Fibroblast of the aortic adventitia (primary cell): Measurements from ENCODE around the gene GDE1. TPM values are rescaled to one million over a fixed set of nuclear protein-coding genes. Genes with fewer than 3 reads are reported as not detected.

Source experiments
- DNase-seq: peaks from one replicate; pipeline ENCODE4 v3.0.0-alpha.2; 2010; ENCODE audit warnings: low read depth
- H3K4me3 ChIP-seq: 2 replicates; pipeline ENCODE4 v1.5.1; 2011; ENCODE audit warnings: low read depth, mild to moderate bottlenecking, control low read depth, low read length, moderate library complexity
- total RNA-seq: library from RNA; depleted of rRNA; stranded (reverse); fragments of >200 nt; gene quantifications from 2 replicates; pipeline ENCODE4 v1.2.3, GENCODE V29; 2012; ENCODE audit warnings: low replicate concordance
- TF ChIP-seq, protein P1 (sequence below): IDR thresholded peaks from 2 replicates; pipeline ENCODE4 v1.5.1; 2011; ENCODE audit warnings: mild to moderate bottlenecking, low read length, control low read depth, inconsistent platforms; ENCODE audit not compliant: insufficient read depth

Gene GDE1
- total RNA-seq, 1 donor, result 59.9 TPM

DNA sequence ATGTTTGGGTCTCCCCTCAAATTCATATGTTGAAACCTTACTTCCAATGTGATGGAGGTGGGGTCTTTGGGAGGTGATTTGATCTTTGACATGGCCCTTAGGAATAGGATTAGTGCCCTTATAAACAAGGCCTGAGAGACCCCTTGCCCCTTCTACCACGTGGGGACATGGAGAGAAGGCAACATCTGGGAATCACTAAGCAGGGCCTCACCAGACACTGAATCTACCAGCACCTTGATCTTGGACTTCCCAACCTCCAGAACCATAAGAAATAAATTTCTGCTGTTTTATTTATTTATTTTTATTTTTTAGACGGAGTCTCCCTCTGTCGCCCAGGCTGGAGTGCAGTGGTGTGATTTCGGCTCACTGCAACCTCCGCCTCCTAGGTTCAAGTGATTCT, 40.1 kb downstream of the GDE1 start:
- TF ChIP-seq, protein P1, sequence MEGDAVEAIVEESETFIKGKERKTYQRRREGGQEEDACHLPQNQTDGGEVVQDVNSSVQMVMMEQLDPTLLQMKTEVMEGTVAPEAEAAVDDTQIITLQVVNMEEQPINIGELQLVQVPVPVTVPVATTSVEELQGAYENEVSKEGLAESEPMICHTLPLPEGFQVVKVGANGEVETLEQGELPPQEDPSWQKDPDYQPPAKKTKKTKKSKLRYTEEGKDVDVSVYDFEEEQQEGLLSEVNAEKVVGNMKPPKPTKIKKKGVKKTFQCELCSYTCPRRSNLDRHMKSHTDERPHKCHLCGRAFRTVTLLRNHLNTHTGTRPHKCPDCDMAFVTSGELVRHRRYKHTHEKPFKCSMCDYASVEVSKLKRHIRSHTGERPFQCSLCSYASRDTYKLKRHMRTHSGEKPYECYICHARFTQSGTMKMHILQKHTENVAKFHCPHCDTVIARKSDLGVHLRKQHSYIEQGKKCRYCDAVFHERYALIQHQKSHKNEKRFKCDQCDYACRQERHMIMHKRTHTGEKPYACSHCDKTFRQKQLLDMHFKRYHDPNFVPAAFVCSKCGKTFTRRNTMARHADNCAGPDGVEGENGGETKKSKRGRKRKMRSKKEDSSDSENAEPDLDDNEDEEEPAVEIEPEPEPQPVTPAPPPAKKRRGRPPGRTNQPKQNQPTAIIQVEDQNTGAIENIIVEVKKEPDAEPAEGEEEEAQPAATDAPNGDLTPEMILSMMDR, result no peak
- DNase-seq, result no peak
- no peak overlapping the region for H3K4me3 ChIP-seq

DNA sequence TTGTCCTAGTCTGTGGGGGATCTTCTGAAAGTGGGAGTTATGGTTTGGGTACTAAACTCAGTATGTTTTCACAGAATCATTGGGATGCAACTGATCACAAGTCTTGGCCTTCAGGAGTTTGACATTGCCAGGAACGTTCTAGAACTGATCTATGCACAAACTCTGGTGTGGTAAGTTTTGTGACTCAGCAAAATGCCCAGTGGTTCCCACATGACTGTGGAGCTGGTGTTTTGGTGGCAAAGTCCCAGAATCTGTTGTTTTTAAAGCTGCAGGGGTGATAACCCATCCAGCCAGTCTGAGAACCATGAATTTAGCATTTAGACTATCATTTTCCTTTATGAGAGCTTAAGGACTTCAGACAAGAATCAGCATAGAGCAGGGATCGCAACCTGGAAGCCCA, 40.6 kb downstream of the GDE1 start:
- TF ChIP-seq, protein P1, result no peak
- peak; percentile 8 for DNase-seq
- H3K4me3 ChIP-seq, result no peak overlapping the region

DNA sequence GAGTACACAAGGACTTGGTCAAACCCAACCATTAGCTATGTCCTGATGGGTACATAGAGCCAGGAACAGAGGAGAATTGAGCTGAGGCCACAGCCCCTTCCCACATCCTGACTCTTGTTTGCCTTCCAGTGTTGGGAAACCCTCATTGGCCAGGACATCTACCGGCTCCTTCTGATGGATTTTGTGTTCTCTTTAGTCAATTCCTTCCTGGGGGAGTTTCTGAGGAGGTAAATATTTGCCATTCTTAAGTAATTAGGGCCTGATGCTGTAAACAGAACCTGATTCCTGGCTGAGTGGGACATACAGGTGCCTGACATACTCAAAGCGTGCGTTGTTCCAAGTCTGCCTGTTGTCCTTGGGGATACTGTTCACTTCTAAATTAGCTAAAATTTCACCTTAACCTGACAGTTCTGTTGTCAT, 42.6 kb downstream of the GDE1 start:
- TF ChIP-seq, protein P1, result no peak
- H3K4me3 ChIP-seq, result no peak overlapping the region
- no peak for DNase-seq

DNA sequence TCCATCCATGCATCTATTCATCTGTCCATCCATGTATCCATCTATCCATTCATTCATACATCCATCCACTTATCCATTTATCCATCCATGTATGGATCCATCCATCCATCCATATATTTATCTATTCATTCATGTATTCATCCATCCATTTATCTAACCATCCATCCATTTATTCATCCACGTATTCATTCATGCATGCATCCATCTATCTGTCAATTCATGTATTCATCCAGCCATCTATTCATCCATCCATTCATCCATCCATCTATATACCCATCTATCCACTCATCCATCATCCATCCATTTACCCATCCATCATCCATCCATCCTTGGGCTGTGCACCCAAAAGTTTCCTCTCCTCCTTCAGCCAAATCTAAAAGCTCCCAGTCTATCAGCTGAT, 43.4 kb downstream of the GDE1 start:
- DNase-seq, result no peak
- TF ChIP-seq, protein P1, result no peak
- no peak overlapping the region for H3K4me3 ChIP-seq

DNA sequence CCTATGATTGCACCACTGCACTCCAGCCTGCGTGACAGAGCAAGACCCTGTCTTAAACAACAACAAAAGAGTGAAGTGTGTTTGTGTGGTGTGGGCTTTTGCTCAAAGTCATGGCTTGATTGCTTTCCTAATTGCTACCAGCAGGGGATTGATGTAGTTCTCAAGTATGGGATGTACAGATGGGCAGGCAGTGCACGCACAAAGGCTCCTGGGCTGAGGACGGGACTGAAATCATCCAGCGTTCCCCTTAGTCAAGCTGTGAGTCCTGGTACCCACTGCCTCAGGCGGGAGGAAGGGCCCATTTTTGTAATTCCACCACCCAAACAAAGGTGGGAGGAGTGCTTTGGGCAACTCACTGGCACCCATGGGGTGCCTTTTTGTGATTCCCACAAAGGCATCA, 47.3 kb downstream of the GDE1 start:
- no peak overlapping the region for H3K4me3 ChIP-seq
- TF ChIP-seq, protein P1, result no peak
- DNase-seq, result no peak

DNA sequence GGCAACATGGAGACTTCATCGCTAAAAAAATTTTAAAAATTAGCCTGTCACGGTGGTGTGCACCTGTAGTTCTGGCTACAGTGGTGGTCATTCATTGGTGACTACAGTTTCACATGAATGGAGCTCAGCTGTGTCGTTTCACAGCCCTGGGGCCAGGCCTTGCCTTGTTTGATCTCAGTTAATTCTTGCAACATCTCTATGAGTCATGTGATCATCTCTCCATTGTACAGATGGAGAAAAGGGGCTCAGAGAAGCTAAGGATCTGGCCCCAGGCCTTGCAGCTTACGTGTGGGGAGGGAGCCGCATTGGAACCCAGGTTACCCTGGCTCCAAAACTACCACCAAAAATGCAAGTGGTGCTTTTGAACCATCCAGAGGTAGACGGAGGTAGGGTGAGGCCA, 49.4 kb downstream of the GDE1 start:
- DNase-seq, result no peak
- H3K4me3 ChIP-seq, result no peak overlapping the region
- TF ChIP-seq, protein P1, result no peak

DNA sequence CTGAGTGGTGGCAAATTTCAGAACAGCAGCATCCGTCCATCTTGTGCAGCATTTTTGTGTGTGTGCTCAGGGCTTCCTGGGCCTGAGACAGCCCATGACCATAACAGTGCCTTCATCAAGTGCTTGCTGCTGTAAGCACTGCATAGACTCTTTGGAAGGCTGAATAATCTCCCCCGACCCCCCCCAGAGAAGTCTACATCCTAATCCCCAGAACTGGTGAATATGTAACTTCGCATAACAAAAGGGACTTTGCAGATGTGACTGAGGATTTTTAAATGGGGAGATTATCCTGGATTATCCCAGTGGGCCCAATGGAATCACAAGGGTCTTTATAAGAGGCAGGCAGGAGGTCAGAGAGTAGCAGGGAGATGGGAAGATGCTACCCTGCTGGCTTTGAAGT, 53.6 kb downstream of the GDE1 start:
- DNase-seq, result no peak
- H3K4me3 ChIP-seq, result no peak overlapping the region
- TF ChIP-seq, protein P1, result no peak
